Putamen (tissue), 1 donor: ENCODE data around the gene TMEM164.
A peak's percentile ranks its signal among the peaks of the same experiment; 100 is the strongest.
"Not testable (repeated sequence)": the region's sequence is repeated elsewhere in the genome, so short reads cannot be mapped to it uniquely, and the experiment has no call there.

Source experiments
- DNase-seq: peaks from one replicate; pipeline ENCODE4 v3.0.0-alpha.2; 2016; ENCODE audit warnings: low spot score

Gene TMEM164

DNA sequence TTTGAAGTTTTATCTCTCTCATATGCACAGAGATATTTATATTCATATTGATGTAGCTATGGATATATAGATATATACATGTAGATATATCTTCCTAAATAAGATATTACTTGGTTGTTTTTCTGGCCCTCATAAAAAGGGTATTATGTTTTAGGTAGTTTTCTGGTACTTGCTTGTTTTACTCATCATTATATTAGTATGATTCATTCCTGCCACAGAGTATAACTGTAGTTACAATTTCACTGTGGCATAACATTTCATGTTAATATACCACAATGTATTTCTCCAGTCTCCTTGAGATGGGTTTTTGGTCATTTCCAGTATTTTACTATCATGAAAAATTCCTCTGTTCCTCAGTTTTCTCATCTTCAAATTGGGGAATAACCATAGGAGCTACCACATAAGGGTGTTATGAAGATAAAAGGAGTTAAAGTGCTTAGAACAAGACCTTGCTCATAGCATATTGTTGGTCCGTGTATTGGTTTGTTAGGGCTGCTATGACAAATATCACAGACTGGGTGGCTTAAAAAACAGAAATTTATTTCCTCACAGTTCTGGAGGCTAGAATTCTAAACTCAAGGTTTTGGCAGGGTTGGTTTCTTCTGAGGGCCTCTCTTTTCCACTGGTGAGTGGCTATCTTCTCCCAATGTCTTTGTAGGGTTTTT is 129.7 kb downstream of the TMEM164 start:
- DNase-seq: no peak

GRCh38 chrX:110133735-110134370 is 130.9 kb downstream of the TMEM164 start:
- no peak for DNase-seq

DNA sequence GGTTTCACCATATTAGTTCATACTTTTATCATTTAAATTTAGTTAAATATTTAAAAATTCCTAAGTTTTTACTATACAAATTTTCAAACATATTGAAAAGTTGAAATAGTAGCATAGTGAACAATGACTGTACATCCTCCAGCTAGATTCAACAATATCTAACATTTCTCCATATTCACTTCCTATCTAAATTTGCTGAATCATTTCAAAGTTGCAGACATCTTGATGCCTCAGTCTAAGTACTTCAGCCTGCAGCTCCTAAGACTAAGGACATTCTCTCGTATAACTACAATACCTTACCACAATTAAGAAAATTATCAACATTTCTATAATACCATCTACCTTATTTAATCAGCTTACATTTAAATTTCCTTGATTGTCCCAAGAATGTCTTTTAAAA is 132.7 kb downstream of the TMEM164 start:
- DNase-seq: no peak

- DNase-seq: no peak
These were observed 133.2 kb downstream of the TMEM164 start for GRCh38 chrX:110136136-110136535.

DNA sequence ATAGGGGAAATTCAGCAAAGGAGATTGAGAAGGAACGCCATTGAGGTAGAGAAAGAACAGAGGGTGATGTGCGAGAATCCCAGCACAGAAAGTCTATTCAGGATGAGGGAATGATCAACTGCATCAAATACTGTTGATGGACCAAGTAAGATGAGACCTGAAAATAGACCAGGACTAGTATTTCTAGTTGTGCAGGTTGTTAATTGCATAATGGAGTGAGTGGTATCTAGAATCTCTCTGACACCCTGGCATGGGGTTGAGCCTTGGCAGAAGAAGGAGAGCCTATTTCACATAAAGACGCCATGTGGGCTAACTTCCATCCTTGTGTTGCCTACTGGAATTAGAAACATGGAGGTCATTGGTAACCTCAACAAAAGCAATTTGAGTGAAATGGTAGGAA is 135.6 kb downstream of the TMEM164 start:
- DNase-seq: no peak

DNA sequence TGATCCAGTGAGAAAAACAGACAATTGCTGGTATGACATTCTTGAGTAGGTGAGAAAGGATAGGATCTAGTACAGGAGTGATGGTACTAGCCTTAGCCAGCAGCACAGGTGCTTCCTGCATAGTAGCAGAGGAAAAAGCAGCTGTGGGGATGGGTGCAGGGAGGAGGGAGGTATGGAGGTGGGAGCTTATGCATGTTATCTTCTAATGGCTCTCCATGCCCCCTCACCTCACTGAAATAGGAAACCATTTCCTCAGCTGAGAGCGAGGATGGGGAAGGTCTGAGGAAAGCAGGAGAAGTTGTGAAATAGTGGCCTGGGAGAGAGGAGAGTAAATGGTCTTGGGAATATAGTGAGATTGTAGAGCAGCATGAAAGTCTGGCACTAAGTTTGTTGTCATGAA is 136.3 kb downstream of the TMEM164 start:
- DNase-seq: no peak

- DNase-seq: no peak
These were observed 139.2 kb downstream of the TMEM164 start for GRCh38 chrX:110142096-110142495.

GRCh38 chrX:110143454-110144210 is 140.7 kb downstream of the TMEM164 start:
- no peak for DNase-seq

GRCh38 chrX:110145311-110145710 is 142.4 kb downstream of the TMEM164 start:
- DNase-seq: no peak

DNA sequence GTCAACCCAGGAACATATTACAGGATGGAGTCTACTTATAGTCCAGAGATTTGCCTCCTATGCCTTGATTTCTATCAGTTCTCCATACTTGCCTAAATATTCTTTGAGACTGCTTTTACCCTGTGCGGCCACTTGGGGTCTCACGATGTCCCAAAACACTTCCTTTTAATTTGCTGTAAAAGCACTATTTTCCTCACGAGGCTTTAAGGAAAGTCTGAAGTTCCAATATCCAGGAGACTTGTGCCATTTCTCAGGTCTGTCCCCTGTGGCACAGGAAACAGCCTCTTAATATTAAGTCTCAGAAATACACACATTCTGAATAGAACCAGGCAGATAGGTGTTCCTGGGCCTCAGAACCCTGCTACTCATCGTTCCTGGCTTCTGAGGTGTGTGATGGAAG is 142.9 kb downstream of the TMEM164 start:
- no peak for DNase-seq

- peak; percentile 21 for DNase-seq
These were observed 143.6 kb downstream of the TMEM164 start for GRCh38 chrX:110146521-110146920.

DNA sequence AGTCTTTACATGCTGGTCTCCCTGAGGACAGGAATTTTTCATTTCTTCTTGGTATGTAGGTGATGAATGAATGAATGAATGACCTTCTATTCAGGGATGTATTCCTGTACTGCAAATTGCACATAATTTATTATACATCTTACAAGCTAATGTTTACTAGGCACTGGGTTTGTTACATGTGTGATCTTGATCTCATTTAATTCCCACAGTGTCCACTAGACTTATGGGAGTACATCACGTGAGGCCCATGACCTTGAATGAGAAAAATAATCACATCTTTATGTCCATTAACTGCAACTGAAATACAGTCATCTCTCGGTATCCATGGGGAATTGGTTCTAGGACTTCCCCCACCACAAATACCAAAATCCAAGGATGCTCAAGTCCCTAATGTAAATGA is 150.3 kb downstream of the TMEM164 start:
- no peak for DNase-seq

DNA sequence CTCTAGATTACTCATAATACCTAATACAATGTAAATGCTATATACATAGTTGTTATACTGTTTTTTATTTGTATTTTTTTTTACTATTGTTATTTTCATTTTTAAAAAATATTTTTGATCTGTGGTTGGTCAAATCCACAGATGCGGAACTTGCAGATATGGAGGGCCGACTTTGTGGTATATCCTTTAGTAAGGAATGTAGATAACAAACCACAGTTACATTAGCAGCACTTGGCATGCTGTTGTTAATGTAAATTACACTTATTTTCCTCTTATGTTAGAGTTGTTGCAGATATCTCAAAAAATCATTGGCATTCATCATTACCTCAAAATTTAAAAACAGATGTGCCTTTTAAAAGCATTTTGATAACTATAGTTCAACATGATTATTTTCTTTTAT is 151.0 kb downstream of the TMEM164 start:
- DNase-seq: no peak

GRCh38 chrX:110154328-110154727 is 151.4 kb downstream of the TMEM164 start:
- DNase-seq: not testable (repeated sequence)

DNA sequence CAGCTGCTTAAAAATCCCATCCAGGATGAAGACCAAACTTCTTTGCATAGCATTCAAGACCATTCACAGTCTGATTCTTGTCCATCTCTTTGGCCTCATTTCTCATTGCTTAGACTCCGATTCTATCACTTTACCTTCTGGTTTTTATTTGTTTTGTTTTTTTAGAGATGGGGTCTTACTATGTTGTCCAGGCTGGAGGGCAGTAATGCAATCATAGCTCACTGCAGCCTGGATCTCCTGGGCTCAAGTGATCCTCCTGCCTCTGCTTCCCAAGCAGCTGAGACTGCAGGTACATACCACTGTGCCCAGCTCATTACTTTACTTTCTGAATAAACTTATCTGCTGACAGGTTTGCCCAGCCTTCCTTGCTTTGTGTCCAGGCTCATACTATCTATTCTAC is 152.8 kb downstream of the TMEM164 start:
- DNase-seq: no peak

DNA sequence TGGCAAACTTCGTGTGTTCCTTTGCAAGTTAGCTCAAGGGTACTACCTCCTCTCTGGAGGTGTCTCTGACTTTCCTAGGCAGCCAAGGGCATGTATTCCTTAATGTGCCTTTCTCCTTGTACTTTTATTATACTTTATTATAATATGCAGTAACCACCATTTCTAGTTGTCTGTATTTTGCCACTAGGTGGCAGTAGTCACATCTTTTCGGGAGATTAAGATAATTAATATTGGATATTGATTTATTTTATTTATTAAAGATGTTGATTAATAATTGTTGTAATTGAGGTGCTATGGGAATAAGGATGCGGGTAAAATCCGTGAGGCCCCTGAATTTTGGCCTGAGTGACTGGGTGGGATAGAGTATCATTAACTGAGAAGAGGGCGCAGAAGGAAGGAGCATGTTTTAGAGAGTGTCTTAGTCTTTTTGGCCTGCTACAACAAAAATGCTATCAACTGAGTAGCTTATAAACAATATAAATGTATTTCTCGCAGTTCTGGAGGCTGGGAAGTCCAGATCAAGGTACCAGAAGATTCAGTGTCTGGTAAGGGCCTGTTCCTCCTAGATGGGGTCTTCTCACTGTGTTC is 153.3 kb downstream of the TMEM164 start:
- no peak for DNase-seq

GRCh38 chrX:110157444-110157843 is 154.5 kb downstream of the TMEM164 start:
- DNase-seq: no peak

GRCh38 chrX:110159235-110159634 is 156.3 kb downstream of the TMEM164 start:
- no peak for DNase-seq

GRCh38 chrX:110159865-110160264 is 157.0 kb downstream of the TMEM164 start:
- DNase-seq: no peak

GRCh38 chrX:110161361-110161686 is 158.4 kb downstream of the TMEM164 start:
- no peak for DNase-seq

DNA sequence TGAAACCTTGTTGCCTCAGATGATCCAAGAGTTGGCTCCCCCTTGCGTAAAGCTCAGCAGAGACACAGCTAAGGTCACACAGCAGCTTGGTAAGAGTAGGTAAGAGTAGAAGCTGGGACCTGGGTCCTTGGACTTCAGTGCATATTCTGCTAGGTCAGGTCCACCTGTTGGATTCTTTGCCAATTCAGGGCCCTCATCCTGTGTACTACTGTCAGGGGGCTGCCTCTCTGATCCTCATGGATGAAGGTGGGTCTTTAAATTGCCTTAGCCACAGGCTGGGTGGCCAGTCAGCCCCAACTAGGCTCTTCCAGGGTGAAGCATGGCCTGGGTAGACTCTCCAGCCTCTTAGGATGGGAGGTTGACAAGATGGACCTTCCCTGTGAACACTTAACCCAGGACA is 159.2 kb downstream of the TMEM164 start:
- DNase-seq: no peak

GRCh38 chrX:110162867-110163266 is 160.0 kb downstream of the TMEM164 start:
- no peak for DNase-seq

- DNase-seq: no peak
These were observed 160.6 kb downstream of the TMEM164 start for GRCh38 chrX:110163488-110163887.
